ENCODE data around the gene DPH3.

DNA sequence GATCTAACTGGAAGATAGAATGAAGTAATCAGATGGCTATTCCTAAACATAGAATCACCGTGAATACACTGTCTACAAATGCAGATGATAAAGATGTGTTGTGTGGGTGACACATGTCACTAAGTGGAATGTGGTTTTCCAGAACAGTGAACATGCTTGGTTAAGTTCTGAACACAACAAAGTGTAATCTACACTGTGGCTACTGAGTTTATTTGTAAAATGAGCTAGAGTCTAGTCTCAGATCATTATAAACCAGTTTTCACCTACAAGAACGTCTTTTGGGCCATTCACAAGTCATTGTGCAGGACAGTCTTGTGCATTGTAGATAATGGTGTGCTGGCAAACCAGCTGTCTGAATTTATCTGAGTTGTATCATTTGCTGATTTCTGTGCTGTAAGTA lies 35.6 kb upstream of the DPH3 start:
- TF ChIP-seq, protein P1, sequence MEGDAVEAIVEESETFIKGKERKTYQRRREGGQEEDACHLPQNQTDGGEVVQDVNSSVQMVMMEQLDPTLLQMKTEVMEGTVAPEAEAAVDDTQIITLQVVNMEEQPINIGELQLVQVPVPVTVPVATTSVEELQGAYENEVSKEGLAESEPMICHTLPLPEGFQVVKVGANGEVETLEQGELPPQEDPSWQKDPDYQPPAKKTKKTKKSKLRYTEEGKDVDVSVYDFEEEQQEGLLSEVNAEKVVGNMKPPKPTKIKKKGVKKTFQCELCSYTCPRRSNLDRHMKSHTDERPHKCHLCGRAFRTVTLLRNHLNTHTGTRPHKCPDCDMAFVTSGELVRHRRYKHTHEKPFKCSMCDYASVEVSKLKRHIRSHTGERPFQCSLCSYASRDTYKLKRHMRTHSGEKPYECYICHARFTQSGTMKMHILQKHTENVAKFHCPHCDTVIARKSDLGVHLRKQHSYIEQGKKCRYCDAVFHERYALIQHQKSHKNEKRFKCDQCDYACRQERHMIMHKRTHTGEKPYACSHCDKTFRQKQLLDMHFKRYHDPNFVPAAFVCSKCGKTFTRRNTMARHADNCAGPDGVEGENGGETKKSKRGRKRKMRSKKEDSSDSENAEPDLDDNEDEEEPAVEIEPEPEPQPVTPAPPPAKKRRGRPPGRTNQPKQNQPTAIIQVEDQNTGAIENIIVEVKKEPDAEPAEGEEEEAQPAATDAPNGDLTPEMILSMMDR (IDR thresholded peaks at IDR 0.05) = no peak
- no peak for TF ChIP-seq POLR2A (IDR thresholded peaks at IDR 0.05)
